HG02970 (cell line): ENCODE results near the gene TMCO4.

Source experiments
- ATAC-seq: cut with Tn5 transposase; IDR thresholded peaks from one replicate; pipeline ENCODE4 v1.9.1; 2021; ENCODE audit warnings: mild to moderate bottlenecking, moderate library complexity, moderate number of reproducible peaks; ENCODE audit not compliant: unreplicated experiment, low FRiP score

Gene TMCO4

GRCh38 chr1:19665186-19665495, 134.6 kb downstream of the TMCO4 start:
- ATAC-seq = no peak

DNA sequence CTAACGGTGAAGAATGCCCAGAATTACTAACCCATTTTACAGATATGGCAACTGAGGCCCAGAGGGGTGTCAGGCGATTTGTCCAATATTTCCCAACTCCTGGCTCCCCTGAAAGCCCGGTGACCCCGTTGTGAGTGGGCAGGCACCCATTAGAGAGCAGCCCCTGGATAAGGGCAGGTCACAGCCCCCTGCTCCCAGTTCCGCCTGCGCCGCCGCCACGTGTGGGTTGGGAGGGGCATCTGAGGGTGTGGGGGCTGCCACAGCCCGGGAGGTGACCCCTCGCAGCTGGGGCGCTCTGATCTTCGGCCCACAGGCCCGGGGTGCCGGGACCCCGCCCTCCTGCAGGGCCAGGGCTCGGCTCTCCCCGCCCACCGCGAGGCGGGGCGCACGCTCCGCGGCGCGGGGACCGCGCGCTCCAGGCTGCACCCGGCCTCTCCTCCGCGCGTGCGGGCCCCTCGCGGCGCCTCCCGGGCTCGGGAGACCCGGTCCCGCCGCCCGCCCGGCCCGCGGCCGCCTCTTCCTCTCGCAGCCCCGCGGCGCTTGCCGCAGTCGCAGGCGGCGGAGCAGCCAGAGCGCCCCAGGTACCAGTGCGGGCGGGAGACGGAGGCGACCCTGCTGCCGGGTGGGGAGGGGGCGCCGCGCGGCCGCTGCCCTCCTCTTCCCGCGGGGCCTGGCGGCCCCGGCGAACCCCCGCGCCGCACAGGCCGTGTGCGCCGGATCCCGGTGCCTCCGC, 135.1 kb downstream of the TMCO4 start, which contains the start of gene HTR6:
HTR6 (plus strand) TSS at position 423 of the 733 bp plus-strand sequence. CDS start 879 bp downstream, outside the sequence.
- no peak for ATAC-seq

GRCh38 chr1:19662313-19662712, 137.4 kb downstream of the TMCO4 start:
- ATAC-seq = no peak

DNA sequence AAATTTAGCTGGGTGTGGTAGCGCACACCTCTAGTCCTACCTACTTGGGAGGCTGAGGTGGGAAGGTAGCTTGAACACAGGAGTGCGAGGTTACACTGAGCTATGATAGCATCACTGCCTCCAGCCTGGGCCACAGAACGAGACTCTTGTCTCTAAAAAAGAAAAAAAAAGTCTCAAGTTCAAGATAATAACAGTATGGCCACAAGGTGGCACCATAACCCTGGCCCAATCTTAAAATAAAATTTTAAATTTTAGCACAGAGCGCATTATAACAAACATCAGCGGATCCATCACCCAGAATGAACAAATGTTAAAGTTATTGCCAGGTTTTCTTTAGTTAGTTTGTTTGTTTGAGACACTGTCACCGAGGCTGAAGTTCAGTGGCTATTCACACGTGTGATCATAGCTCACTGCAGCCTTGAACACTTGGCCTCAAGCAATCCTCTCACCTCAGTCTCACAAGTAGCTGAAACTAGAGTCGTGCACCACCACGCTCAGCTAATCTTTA, 137.9 kb downstream of the TMCO4 start:
- no peak for ATAC-seq

- no peak for ATAC-seq
These were observed 141.5 kb downstream of the TMCO4 start for GRCh38 chr1:19658186-19658585.

DNA sequence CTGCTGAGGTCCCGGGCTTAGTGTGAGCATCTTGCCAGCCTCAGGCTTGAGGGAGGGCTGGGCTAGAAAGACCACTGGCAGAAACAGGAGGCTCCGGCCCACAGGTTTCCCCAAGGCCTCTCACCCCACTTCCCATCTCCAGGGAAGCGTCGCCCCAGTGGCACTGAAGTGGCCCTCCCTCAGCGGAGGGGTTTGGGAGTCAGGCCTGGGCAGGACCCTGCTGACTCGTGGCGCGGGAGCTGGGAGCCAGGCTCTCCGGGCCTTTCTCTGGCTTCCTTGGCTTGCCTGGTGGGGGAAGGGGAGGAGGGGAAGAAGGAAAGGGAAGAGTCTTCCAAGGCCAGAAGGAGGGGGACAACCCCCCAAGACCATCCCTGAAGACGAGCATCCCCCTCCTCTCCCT, 142.2 kb downstream of the TMCO4 start:
- no peak for ATAC-seq

DNA sequence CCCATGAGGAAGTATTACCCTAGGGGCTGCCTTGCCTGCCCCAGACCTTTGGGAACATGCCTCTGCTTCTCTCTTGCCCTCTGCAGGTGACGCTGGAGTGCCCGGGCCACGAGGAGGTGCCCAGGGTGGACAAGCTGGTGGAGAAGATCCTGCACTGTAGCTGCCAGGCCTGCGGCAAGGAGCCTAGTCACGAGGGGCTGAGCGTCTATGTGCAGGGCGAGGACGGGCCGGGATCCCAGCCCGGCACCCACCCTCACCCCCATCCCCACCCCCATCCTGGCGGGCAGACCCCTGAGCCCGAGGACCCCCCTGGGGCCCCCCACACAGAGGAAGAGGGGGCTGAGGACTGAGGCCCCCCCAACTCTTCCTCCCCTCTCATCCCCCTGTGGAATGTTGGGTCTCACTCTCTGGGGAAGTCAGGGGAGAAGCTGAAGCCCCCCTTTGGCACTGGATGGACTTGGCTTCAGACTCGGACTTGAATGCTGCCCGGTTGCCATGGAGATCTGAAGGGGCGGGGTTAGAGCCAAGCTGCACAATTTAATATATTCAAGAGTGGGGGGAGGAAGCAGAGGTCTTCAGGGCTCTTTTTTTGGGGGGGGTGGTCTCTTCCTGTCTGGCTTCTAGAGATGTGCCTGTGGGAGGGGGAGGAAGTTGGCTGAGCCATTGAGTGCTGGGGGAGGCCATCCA, 142.8 kb downstream of the TMCO4 start:
- ATAC-seq = no peak

DNA sequence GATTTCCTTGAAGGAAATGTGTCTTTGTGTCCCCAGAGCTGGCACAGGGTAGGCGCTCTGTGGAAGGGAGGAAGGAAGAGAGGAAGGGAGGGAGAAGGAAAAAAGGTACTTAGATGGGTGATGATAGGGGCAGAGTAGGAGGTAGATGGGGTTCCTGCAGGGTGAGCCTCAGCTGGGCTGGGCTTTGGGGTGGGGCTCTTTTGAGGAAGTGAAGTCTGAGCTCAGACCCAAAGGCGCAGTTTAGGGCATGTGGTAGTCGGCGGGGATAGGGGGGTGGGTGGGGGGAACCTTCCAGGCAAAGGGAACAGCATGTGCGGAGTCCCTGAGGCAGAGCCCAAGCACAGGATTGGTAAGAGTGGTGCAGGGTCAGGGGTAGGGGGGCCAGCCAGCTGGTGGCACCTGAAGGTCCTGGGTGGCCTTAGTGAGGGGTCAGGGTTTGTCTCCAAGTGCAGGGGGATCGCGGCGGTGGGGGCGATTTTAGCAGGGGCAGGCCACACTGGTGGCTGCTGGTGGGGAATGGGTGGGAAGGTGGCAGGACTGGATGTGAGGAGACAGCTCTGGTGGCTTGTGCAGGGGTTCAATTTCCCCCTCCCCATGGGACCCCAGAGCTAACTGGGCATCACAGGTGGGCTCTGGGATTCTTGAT, 143.5 kb downstream of the TMCO4 start:
- no peak for ATAC-seq

GRCh38 chr1:19655718-19656080, 144.0 kb downstream of the TMCO4 start:
- ATAC-seq = no peak

DNA sequence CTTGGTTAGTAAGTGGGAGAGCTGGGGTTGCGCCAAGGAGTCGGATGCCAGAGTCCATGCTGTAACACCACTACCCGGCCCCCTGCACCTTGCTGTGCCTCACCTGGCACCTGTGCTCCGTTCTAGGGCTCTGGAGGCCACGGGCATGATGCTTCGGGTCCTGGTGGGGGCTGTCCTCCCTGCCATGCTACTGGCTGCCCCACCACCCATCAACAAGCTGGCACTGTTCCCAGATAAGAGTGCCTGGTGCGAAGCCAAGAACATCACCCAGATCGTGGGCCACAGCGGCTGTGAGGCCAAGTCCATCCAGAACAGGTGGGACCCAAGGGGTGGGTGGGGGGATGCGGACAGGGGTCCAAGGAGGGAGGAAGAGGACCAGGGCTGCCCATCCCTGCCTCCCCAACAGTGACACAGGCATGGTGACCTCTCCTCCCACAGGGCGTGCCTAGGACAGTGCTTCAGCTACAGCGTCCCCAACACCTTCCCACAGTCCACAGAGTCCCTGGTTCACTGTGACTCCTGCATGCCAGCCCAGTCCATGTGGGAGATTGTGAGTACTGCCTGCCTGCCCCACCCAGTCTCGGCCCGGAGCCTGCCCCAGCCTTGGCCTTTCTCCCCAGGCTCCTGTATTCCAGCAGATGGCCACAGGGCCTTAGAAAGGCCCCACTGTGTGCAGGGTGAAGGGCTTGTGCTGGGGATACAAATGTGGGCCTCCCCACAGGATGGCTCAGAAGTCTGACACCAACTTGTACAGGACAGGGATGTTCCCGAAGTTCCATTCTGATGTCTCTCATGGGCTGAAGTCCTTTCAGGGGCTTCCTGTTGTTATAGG, 144.6 kb downstream of the TMCO4 start:
- no peak for ATAC-seq

GRCh38 chr1:19654386-19654785, 145.3 kb downstream of the TMCO4 start:
- no peak for ATAC-seq

DNA sequence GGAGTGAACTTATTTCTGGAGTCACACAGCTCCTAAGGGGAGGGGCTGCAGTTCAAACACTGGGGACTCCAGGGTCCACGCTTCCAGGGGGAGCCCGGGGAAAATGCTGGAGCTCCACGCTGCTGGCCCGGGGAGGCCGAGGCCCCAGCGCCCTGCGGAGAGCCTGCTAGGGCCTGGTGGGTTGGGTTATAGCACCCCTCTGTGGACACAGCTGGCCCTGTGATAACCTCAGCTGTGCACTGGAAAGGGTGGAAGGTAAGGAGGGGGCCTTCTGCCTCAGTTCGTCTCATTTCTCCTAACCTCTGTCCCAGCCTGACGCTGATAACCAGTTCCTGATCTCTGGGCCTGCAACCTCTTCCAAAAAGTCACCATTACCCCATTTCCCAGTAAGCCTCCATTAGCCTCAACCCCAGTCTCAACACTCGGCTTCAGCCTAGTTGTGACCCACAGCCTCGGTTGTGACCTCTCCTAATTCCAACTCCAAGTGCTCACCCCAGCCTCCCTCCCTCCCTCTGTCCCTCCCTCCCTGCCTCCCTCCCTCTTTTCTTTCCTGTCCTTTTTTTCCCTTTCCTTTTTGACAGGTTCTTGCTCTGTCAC, 148.5 kb downstream of the TMCO4 start:
- ATAC-seq = no peak

DNA sequence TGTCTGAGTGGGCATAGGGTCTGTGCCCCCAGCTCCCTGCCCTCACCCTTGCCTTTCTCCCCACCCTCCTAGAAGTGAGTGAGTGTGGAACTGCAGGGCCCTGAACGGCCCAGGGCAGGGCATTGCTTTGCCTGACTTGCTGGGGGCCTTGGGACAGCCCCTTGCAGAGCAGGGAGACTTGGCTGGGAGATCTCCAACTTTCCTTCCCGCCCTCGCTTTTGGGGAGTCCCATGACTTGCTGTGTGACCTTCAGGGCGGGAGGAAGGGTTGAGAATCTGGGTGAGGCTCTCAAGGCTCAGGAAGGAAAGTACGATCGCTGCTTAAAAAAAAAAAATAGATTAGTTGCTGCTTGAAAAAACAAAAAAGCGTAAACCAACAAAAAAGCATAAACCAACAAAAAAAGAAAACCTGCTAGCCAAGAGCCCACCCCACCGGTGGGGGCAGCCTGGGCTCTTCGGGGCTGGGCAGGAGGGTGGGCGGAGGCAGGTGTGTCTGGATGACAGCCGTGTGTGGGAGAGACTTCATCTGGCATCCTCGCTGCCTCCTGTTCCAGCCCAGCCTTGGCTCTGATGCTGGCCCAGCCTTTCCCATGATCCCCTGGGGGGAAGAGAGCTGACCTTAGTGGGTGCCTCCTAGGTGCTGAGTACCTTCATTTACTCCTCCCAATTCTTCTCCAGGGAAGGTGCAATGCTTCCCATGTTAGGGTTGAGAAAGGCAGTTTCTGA, 149.1 kb downstream of the TMCO4 start:
- ATAC-seq = no peak

DNA sequence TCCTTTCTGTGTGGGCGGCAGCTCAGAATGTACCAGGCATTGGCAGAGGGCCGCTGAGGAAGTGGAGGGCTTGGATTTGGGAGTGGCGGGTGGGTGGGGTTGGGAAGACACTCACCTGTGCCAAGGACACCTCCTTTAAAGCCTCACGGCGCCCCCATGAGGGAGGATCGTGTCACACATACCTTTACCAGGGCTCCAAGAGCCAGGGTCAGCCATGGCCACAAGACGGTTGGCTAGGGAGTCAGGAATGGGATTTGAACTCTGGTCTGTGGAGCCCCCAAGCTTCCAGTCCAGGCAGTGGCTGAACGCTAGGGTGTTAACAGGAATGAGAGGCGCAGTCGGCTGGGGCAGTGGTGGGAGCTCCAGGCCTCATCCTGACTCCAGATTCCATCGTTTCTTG, 151.0 kb downstream of the TMCO4 start:
- no peak for ATAC-seq

GRCh38 chr1:19648239-19648638, 151.5 kb downstream of the TMCO4 start:
- ATAC-seq = no peak

DNA sequence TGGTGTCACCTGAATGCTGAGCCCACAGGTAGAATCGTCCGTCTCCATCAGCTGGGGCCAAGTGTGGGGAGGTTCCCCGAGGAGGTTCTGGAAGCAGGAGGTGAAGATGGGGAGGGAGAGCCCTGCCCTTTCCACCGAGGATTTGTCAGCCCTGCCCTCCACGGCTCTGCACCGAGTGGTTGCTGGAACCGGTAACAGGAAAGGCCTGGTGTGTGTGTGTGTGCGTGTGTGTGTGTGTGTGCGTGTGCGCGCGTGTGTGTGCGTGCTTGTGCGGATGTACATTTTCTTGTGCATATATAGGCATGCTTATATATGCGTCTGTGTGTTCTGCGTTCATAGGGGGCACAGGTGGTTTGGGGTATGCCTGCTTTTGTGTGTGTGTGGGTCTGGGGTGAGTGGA, 152.1 kb downstream of the TMCO4 start:
- no peak for ATAC-seq

GRCh38 chr1:19646377-19647319, 153.1 kb downstream of the TMCO4 start:
- ATAC-seq = no peak

GRCh38 chr1:19645411-19646251, 154.1 kb downstream of the TMCO4 start:
- no peak for ATAC-seq
